ENCODE results near the gene MAPRE2.

The MAPRE2 gene

DNA sequence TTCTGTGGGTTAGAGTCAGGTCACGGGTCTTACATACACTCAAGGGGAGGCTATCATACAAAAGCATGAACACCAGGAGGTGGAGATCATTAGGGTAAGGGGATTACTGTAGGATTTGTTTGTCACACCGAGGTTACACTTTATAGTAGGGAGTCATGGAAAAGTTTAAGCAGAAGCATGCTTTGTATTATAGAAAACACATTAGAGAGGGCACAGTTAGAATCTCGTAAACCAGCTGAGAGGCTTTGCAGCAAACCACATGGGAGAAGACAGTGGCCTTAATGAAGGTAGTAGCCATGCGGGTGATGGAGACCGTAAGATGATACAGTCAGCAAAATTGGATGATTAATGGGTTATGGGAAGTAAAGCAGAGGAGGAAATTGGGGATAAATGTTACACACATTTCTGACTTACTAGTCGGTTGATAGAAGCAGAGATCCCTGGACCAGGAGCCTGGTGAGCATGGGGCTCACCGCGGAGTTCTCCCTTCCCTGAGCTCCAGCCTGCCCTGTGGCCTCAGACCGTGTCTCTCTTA, 75.6 kb downstream of the MAPRE2 start:
- H3K79me2 ChIP-seq (ENCODE audit: low read length), result peaks cover 86% of the 10 kb centered on the region
- no peaks in the 10 kb centered on the region for H3K9me3 ChIP-seq (ENCODE audit: insufficient read depth, low read length)
- H3K9ac ChIP-seq (ENCODE audit: low read length), result no peak overlapping the region
- H3K27me3 ChIP-seq (ENCODE audit: low read depth, low read length), result no peaks in the 10 kb centered on the region
- TF ChIP-seq, protein P1, sequence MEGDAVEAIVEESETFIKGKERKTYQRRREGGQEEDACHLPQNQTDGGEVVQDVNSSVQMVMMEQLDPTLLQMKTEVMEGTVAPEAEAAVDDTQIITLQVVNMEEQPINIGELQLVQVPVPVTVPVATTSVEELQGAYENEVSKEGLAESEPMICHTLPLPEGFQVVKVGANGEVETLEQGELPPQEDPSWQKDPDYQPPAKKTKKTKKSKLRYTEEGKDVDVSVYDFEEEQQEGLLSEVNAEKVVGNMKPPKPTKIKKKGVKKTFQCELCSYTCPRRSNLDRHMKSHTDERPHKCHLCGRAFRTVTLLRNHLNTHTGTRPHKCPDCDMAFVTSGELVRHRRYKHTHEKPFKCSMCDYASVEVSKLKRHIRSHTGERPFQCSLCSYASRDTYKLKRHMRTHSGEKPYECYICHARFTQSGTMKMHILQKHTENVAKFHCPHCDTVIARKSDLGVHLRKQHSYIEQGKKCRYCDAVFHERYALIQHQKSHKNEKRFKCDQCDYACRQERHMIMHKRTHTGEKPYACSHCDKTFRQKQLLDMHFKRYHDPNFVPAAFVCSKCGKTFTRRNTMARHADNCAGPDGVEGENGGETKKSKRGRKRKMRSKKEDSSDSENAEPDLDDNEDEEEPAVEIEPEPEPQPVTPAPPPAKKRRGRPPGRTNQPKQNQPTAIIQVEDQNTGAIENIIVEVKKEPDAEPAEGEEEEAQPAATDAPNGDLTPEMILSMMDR (IDR thresholded peaks at IDR 0.05; ENCODE audit: low read depth, low read length), result no peak
- TF ChIP-seq EZH2phosphoT487 (IDR thresholded peaks at IDR 0.05; ENCODE audit: low read depth), result no peak
- H4K20me1 ChIP-seq (ENCODE audit: insufficient read depth, low read length), result peaks cover 64% of the 10 kb centered on the region; the same call in 1 of the 2 replicates
- no peak overlapping the region for H3K27ac ChIP-seq (ENCODE audit: low read length)
- no peak overlapping the region for H2AFZ ChIP-seq (ENCODE audit: low read depth, low read length)
- H3K36me3 ChIP-seq (replicated peaks; ENCODE audit: low read depth, low read length), result peaks cover 29% of the 10 kb centered on the region
- H3K4me3 ChIP-seq (ENCODE audit: low read length), result no peak overlapping the region
- no peak overlapping the region for H3K4me2 ChIP-seq (ENCODE audit: low read length)
- 0 out of 2 replicates have a peak, but pooled peaks cover 3% of the 10 kb centered on the region for H3K4me1 ChIP-seq (ENCODE audit: low read length)

DNA sequence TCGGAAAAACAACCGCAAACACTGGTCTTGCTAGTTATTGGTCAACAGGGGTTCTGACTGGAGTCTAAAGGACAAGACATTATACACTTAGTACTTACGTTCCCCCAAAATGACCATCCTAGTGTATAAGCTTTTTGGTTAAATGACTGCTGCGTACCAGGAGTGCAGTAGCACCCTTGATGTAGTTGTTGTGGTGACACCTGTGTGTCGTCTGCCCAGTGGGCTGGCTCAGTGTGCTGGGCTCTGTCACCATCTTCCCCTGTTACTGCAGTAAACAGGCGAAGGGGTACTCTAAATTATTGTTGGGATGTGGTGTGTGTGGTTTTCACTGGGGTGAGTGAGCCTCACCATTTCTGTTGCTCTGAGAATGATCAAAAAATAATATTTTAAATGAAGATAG, 76.2 kb downstream of the MAPRE2 start:
- TF ChIP-seq, protein P1 (IDR thresholded peaks at IDR 0.05; ENCODE audit: low read depth, low read length), result no peak
- no peak for TF ChIP-seq EZH2phosphoT487 (IDR thresholded peaks at IDR 0.05; ENCODE audit: low read depth)
- H3K9ac ChIP-seq (ENCODE audit: low read length), result no peak overlapping the region
- H2AFZ ChIP-seq (ENCODE audit: low read depth, low read length), result no peak overlapping the region
- no peak overlapping the region for H3K4me2 ChIP-seq (ENCODE audit: low read length)
- peaks cover 61% of the 10 kb centered on the region; the same call in 1 of the 2 replicates for H4K20me1 ChIP-seq (ENCODE audit: insufficient read depth, low read length)
- H3K4me3 ChIP-seq (ENCODE audit: low read length), result no peak overlapping the region
- no peaks in the 10 kb centered on the region for H3K9me3 ChIP-seq (ENCODE audit: insufficient read depth, low read length)
- H3K36me3 ChIP-seq (replicated peaks; ENCODE audit: low read depth, low read length), result peaks cover 29% of the 10 kb centered on the region
- peaks cover 82% of the 10 kb centered on the region for H3K79me2 ChIP-seq (ENCODE audit: low read length)
- no peak overlapping the region for H3K27ac ChIP-seq (ENCODE audit: low read length)
- H3K27me3 ChIP-seq (ENCODE audit: low read depth, low read length), result no peaks in the 10 kb centered on the region
- H3K4me1 ChIP-seq (ENCODE audit: low read length), result 0 out of 2 replicates have a peak, but pooled peaks cover 3% of the 10 kb centered on the region

DNA sequence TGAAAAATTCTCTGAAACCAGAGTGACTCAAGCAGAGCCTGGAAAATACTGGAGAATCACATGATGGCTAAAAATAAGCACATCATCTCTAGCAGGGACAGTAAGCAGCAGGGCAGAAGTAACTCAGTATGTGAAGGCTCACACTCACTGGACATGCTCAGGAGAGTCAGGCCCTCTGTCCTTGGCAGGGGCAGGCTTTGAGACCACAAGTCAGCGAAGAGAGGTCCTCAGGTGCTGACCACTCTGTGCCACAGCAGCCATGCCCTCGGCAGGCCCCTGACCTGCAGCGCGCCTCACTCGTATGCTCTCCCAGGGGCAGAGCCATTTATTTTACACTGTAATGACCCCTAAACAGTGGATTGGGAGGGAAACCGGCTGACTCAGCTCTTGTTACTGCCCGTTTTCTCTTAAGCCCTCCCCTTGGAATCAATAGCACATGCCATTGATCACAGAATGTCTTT, 76.8 kb downstream of the MAPRE2 start:
- Histone ChIP-seq H3K9me3 (ENCODE audit: insufficient read depth, low read length) (peaks cover 1% of the 10 kb centered on the region; the same call in 1 of the 2 replicates), H3K9ac (ENCODE audit: low read length) (no peak overlapping the region), H3K27me3 (ENCODE audit: low read depth, low read length) (no peaks in the 10 kb centered on the region), H3K36me3 (replicated peaks; ENCODE audit: low read depth, low read length) (peaks cover 32% of the 10 kb centered on the region), H3K4me1 (ENCODE audit: low read length) (0 out of 2 replicates have a peak, but pooled peaks cover 3% of the 10 kb centered on the region), H4K20me1 (ENCODE audit: insufficient read depth, low read length) (peaks cover 61% of the 10 kb centered on the region; the same call in 1 of the 2 replicates), H3K27ac (ENCODE audit: low read length) (no peak overlapping the region), H3K79me2 (ENCODE audit: low read length) (peaks cover 79% of the 10 kb centered on the region), H2AFZ (ENCODE audit: low read depth, low read length) (no peak overlapping the region), H3K4me2 (ENCODE audit: low read length) (no peak overlapping the region), H3K4me3 (ENCODE audit: low read length) (no peak overlapping the region)
- TF ChIP-seq, protein P1 (IDR thresholded peaks at IDR 0.05; ENCODE audit: low read depth, low read length), result no peak

DNA sequence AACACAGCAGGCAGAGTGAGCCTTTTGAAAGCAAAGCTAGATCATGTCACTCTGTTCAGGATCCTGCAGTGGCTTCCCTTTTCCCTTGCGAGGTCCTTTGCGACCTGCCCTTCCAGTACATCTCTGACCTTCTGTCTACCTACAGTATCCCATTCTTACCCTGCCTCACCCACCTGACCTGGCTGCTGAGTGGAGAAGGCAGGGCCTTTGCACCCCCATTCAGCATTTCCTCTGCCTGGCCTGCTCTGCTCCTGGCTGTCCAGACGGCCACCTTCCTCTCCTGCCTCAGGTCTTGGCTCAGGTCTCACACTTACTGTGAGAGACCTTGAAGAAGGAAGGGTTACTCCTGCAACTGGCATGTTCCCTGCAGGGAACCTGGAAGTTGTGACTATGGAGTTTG, 77.4 kb downstream of the MAPRE2 start:
- Histone ChIP-seq H3K9ac (ENCODE audit: low read length) (no peak overlapping the region), H4K20me1 (ENCODE audit: insufficient read depth, low read length) (peaks cover 61% of the 10 kb centered on the region; the same call in 1 of the 2 replicates), H3K4me2 (ENCODE audit: low read length) (no peak overlapping the region), H3K4me3 (ENCODE audit: low read length) (no peak overlapping the region), H3K9me3 (ENCODE audit: insufficient read depth, low read length) (peaks cover 8% of the 10 kb centered on the region; the same call in 1 of the 2 replicates), H3K27ac (ENCODE audit: low read length) (no peak overlapping the region), H3K79me2 (ENCODE audit: low read length) (peaks cover 78% of the 10 kb centered on the region), H3K4me1 (ENCODE audit: low read length) (no peaks in the 10 kb centered on the region), H3K36me3 (replicated peaks; ENCODE audit: low read depth, low read length) (peaks cover 39% of the 10 kb centered on the region), H3K27me3 (ENCODE audit: low read depth, low read length) (no peaks in the 10 kb centered on the region), H2AFZ (ENCODE audit: low read depth, low read length) (no peak overlapping the region)
- TF ChIP-seq, protein P1 (IDR thresholded peaks at IDR 0.05; ENCODE audit: low read depth, low read length), result no peak
- TF ChIP-seq EZH2phosphoT487 (IDR thresholded peaks at IDR 0.05; ENCODE audit: low read depth), result no peak
